ENCODE results near the gene C1orf115. TPM values are rescaled to one million over a fixed set of nuclear protein-coding genes. Genes with fewer than 3 reads are reported as not detected.

Gene C1orf115
- total RNA-seq, 1 donor: 0.36 TPM

GRCh38 chr1:220673921-220674320 lies 16.2 kb upstream of the C1orf115 start:
- H3K4me3 ChIP-seq (ENCODE audit: insufficient read depth, low read length): no peak overlapping the region
- no peaks in the 10 kb centered on the region for H3K4me1 ChIP-seq (ENCODE audit: insufficient read depth, low read length)
- peaks cover 7% of the 10 kb centered on the region for H3K27me3 ChIP-seq (ENCODE audit: insufficient read depth, low read length)
- no peaks in the 10 kb centered on the region for H4K20me1 ChIP-seq (ENCODE audit: insufficient read depth, low read length)
- no peak overlapping the region for H2AFZ ChIP-seq (ENCODE audit: low read length)
- H3K9me3 ChIP-seq (ENCODE audit: low read depth, low read length): peaks cover 2% of the 10 kb centered on the region
- TF ChIP-seq, protein P1, sequence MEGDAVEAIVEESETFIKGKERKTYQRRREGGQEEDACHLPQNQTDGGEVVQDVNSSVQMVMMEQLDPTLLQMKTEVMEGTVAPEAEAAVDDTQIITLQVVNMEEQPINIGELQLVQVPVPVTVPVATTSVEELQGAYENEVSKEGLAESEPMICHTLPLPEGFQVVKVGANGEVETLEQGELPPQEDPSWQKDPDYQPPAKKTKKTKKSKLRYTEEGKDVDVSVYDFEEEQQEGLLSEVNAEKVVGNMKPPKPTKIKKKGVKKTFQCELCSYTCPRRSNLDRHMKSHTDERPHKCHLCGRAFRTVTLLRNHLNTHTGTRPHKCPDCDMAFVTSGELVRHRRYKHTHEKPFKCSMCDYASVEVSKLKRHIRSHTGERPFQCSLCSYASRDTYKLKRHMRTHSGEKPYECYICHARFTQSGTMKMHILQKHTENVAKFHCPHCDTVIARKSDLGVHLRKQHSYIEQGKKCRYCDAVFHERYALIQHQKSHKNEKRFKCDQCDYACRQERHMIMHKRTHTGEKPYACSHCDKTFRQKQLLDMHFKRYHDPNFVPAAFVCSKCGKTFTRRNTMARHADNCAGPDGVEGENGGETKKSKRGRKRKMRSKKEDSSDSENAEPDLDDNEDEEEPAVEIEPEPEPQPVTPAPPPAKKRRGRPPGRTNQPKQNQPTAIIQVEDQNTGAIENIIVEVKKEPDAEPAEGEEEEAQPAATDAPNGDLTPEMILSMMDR (IDR thresholded peaks at IDR 0.05; ENCODE audit: extremely low read depth, low read depth, low read length): no peak
- no peak overlapping the region for H3K27ac ChIP-seq (ENCODE audit: low read depth, low read length)
- H3K36me3 ChIP-seq (ENCODE audit: insufficient read depth, low read length): no peaks in the 10 kb centered on the region
- DNase-seq (ENCODE audit: insufficient read length, low spot score, missing footprints): no peak
- H3K79me2 ChIP-seq (ENCODE audit: insufficient read depth, low read length): no peaks in the 10 kb centered on the region
- no peak overlapping the region for H3K4me2 ChIP-seq (ENCODE audit: insufficient read depth, low read length)

GRCh38 chr1:220677251-220677650 lies 12.9 kb upstream of the C1orf115 start:
- TF ChIP-seq, protein P1 (IDR thresholded peaks at IDR 0.05; ENCODE audit: extremely low read depth, low read depth, low read length): no peak
- H2AFZ ChIP-seq (ENCODE audit: low read length): no peak overlapping the region
- DNase-seq (ENCODE audit: insufficient read length, low spot score, missing footprints): no peak
- no peaks in the 10 kb centered on the region for H3K79me2 ChIP-seq (ENCODE audit: insufficient read depth, low read length)
- no peaks in the 10 kb centered on the region for H3K9me3 ChIP-seq (ENCODE audit: low read depth, low read length)
- no peak overlapping the region for H3K4me2 ChIP-seq (ENCODE audit: insufficient read depth, low read length)
- H4K20me1 ChIP-seq (ENCODE audit: insufficient read depth, low read length): no peaks in the 10 kb centered on the region
- no peak overlapping the region for H3K4me3 ChIP-seq (ENCODE audit: insufficient read depth, low read length)
- no peak overlapping the region for H3K27ac ChIP-seq (ENCODE audit: low read depth, low read length)
- H3K4me1 ChIP-seq (ENCODE audit: insufficient read depth, low read length): no peaks in the 10 kb centered on the region
- no peaks in the 10 kb centered on the region for H3K36me3 ChIP-seq (ENCODE audit: insufficient read depth, low read length)
- H3K27me3 ChIP-seq (ENCODE audit: insufficient read depth, low read length): peaks cover 2% of the 10 kb centered on the region

DNA sequence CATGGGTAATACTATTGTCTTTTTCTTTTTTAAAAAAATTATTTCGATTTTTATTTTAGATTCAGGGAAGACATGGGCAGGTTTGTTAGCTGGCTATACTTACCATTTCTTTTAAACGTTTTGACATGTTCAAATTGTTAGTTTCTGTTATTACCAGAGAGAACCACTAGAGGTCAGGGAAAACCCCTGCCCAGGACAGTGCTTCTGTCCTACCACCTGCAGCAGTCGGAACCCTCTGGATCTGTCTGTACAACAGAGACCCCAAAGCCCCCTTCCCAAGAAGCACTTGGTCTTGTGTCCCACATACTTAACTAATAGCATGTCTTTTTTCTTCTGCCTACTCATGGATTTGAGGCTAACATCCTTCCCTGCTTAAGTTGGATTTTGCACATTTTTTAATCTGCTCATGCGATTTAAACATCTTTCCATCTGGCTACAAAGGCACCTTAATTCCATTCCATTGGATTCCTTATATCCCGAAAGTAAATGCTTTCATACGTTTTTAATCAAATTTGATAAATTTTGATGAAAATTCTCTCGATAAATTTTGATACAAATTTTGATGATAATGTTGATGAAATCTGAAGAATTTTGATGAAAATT lies 10.0 kb upstream of the C1orf115 start:
- no peaks in the 10 kb centered on the region for H3K36me3 ChIP-seq (ENCODE audit: insufficient read depth, low read length)
- H2AFZ ChIP-seq (ENCODE audit: low read length): no peak overlapping the region
- H3K27me3 ChIP-seq (ENCODE audit: insufficient read depth, low read length): peaks cover 2% of the 10 kb centered on the region
- DNase-seq (ENCODE audit: insufficient read length, low spot score, missing footprints): no peak
- no peak overlapping the region for H3K27ac ChIP-seq (ENCODE audit: low read depth, low read length)
- H4K20me1 ChIP-seq (ENCODE audit: insufficient read depth, low read length): no peaks in the 10 kb centered on the region
- no peaks in the 10 kb centered on the region for H3K79me2 ChIP-seq (ENCODE audit: insufficient read depth, low read length)
- TF ChIP-seq, protein P1 (IDR thresholded peaks at IDR 0.05; ENCODE audit: extremely low read depth, low read depth, low read length): peak; percentile 59
- H3K4me3 ChIP-seq (ENCODE audit: insufficient read depth, low read length): no peak overlapping the region
- H3K4me2 ChIP-seq (ENCODE audit: insufficient read depth, low read length): no peak overlapping the region
- no peaks in the 10 kb centered on the region for H3K9me3 ChIP-seq (ENCODE audit: low read depth, low read length)
- no peaks in the 10 kb centered on the region for H3K4me1 ChIP-seq (ENCODE audit: insufficient read depth, low read length)

GRCh38 chr1:220681220-220681880 lies 8.8 kb upstream of the C1orf115 start:
- DNase-seq (ENCODE audit: insufficient read length, low spot score, missing footprints): no peak
- TF ChIP-seq, protein P1 (IDR thresholded peaks at IDR 0.05; ENCODE audit: extremely low read depth, low read depth, low read length): no peak
- peak overlapping the region; percentile 36 for H2AFZ ChIP-seq (ENCODE audit: low read length)
- no peaks in the 10 kb centered on the region for H3K79me2 ChIP-seq (ENCODE audit: insufficient read depth, low read length)
- H3K27ac ChIP-seq (ENCODE audit: low read depth, low read length): no peak overlapping the region
- no peaks in the 10 kb centered on the region for H4K20me1 ChIP-seq (ENCODE audit: insufficient read depth, low read length)
- H3K4me2 ChIP-seq (ENCODE audit: insufficient read depth, low read length): peak overlapping the region; percentile 69
- H3K27me3 ChIP-seq (ENCODE audit: insufficient read depth, low read length): peaks cover 2% of the 10 kb centered on the region
- no peaks in the 10 kb centered on the region for H3K9me3 ChIP-seq (ENCODE audit: low read depth, low read length)
- no peaks in the 10 kb centered on the region for H3K36me3 ChIP-seq (ENCODE audit: insufficient read depth, low read length)
- H3K4me3 ChIP-seq (ENCODE audit: insufficient read depth, low read length): peak overlapping the region; percentile 54
- H3K4me1 ChIP-seq (ENCODE audit: insufficient read depth, low read length): no peaks in the 10 kb centered on the region

Data from osteoblast (primary cell).